IMR-90 (cell line): ENCODE data around the gene SATB2. TPM values are rescaled to one million over a fixed set of nuclear protein-coding genes. Genes with fewer than 3 reads are reported as not detected.
A peak's percentile ranks its signal among the peaks of the same experiment; 100 is the strongest.

ENCODE experiments used
- ATAC-seq: fragments of 200-7000 bp; cut with Tn5 transposase; 2 replicates; pipeline ENCODE4 v1.9.1; 2020; ENCODE audit warnings: low read depth, mild to moderate bottlenecking, moderate library complexity
- BruUV-seq: library from RNA; stranded (reverse); fragments of 400-500 nt; replicated peaks from 2 replicates; lab custom pipeline; 2021; lab: Mats Ljungman, UMichigan
- CTCF ChIA-PET: fragments of 300-600 bp; formaldehyde crosslinking; extraction: SDS; loops from one replicate; lab custom pipeline; 2021; ENCODE audit warnings: antibody characterized with exemption; lab: Yijun Ruan, JAX
- POLR2A ChIA-PET: fragments of 300-600 bp; sonication (Branson Sonifier 250); formaldehyde crosslinking; loops from one replicate; lab custom pipeline; 2022; ENCODE audit warnings: antibody characterized with exemption; ENCODE audit not compliant: unreplicated experiment; lab: Charles Lee
- DNase-seq: peaks from one replicate; pipeline ENCODE4 v3.0.0; 2013
- H2AFZ ChIP-seq: replicated peaks from 2 replicates; pipeline ENCODE3; 2013; ENCODE audit warnings: low read length, mild to moderate bottlenecking; ENCODE audit not compliant: poor library complexity
- H2AK5ac ChIP-seq: 2 replicates; pipeline ENCODE4 v1.6.1; 2013; ENCODE audit warnings: low read depth, low read length, inconsistent platforms
- H2AK9ac ChIP-seq: replicated peaks from 2 replicates; pipeline ENCODE3; 2013; ENCODE audit warnings: mild to moderate bottlenecking, low read depth, low read length, moderate library complexity; ENCODE audit not compliant: poor library complexity
- H2BK120ac ChIP-seq: 2 replicates; pipeline ENCODE4 v1.6.1; 2013; ENCODE audit warnings: low read depth, low read length, inconsistent platforms
- H2BK15ac ChIP-seq: 3 replicates; pipeline ENCODE4 v1.6.1; 2013; ENCODE audit warnings: low read depth, low read length, inconsistent platforms
- H2BK20ac ChIP-seq: 2 replicates; pipeline ENCODE4 v1.6.1; 2013; ENCODE audit warnings: low read depth, mild to moderate bottlenecking, inconsistent platforms, low read length, moderate library complexity
- H2BK5ac ChIP-seq: 2 replicates; pipeline ENCODE4 v1.6.1; 2013; ENCODE audit warnings: mild to moderate bottlenecking, low read depth, low read length, inconsistent platforms; ENCODE audit not compliant: poor library complexity, severe bottlenecking
- H3K14ac ChIP-seq: replicated peaks from 2 replicates; pipeline ENCODE4 v1.6.1; 2013; ENCODE audit warnings: low read depth, low read length, inconsistent platforms
- H3K18ac ChIP-seq: 2 replicates; pipeline ENCODE4 v1.6.1; 2013; ENCODE audit warnings: low read depth, low read length, control low read depth
- H3K23ac ChIP-seq: 2 replicates; pipeline ENCODE4 v1.6.1; 2013; ENCODE audit warnings: low read depth, low read length, inconsistent platforms
- H3K27ac ChIP-seq: 2 replicates; pipeline ENCODE4 v1.5.1; 2013; ENCODE audit warnings: mild to moderate bottlenecking, control low read depth, low read length; ENCODE audit not compliant: insufficient read depth
- H3K27me3 ChIP-seq: 2 replicates; pipeline ENCODE4 v1.6.1; 2013; ENCODE audit warnings: low read length; ENCODE audit not compliant: control insufficient read depth, insufficient read depth
- H3K36me3 ChIP-seq: 2 replicates; pipeline ENCODE4 v1.6.1; 2013; ENCODE audit warnings: low read length, mixed read lengths; ENCODE audit not compliant: control insufficient read depth, insufficient read depth
- H3K4ac ChIP-seq: 2 replicates; pipeline ENCODE4 v1.6.1; 2013; ENCODE audit warnings: low read depth, low read length, inconsistent platforms
- H3K4me1 ChIP-seq: 2 replicates; pipeline ENCODE4 v1.6.1; 2013; ENCODE audit warnings: low read length, mixed read lengths; ENCODE audit not compliant: control insufficient read depth, insufficient read depth
- H3K4me2 ChIP-seq: 2 replicates; pipeline ENCODE4 v1.6.1; 2013; ENCODE audit warnings: low read depth, mild to moderate bottlenecking, control low read depth, low read length, moderate library complexity
- H3K4me3 ChIP-seq: 2 replicates; pipeline ENCODE4 v1.5.1; 2013; ENCODE audit warnings: low read depth, mild to moderate bottlenecking, control low read depth, low read length, moderate library complexity; ENCODE audit not compliant: insufficient read depth
- H3K56ac ChIP-seq: 2 replicates; pipeline ENCODE4 v1.6.1; 2013; ENCODE audit warnings: low read length, inconsistent platforms; ENCODE audit not compliant: insufficient read depth; ENCODE audit errors: extremely low read depth
- H3K79me1 ChIP-seq, 2 experiments: 2 replicates each; pipeline ENCODE4 v1.6.1; 2013; ENCODE audit warnings: low read length in 2 of 2, inconsistent platforms in 1 of 2, low read depth in 1 of 2
- H3K9ac ChIP-seq: 2 replicates; pipeline ENCODE4 v1.6.1; 2013; ENCODE audit warnings: low read depth, low read length, control low read depth
- H3K9me1 ChIP-seq: 2 replicates; pipeline ENCODE4 v1.6.1; 2013; ENCODE audit warnings: low read length, inconsistent platforms; ENCODE audit not compliant: insufficient read depth
- H3K9me3 ChIP-seq: 2 replicates; pipeline ENCODE4 v1.6.1; 2013; ENCODE audit warnings: low read length; ENCODE audit not compliant: control insufficient read depth, insufficient read depth
- H4K20me1 ChIP-seq: 2 replicates; pipeline ENCODE4 v1.6.1; 2013; ENCODE audit warnings: low read length, inconsistent platforms; ENCODE audit not compliant: insufficient read depth
- H4K5ac ChIP-seq: 2 replicates; pipeline ENCODE4 v1.6.1; 2013; ENCODE audit warnings: mild to moderate bottlenecking, low read depth, low read length, control low read depth
- H4K8ac ChIP-seq, 2 experiments: 2 replicates each; pipeline ENCODE4 v1.6.1; 2013; ENCODE audit warnings: low read depth in 2 of 2, low read length in 2 of 2, control low read depth in 1 of 2, inconsistent platforms in 1 of 2
- H4K91ac ChIP-seq: 2 replicates; pipeline ENCODE4 v1.6.1; 2013; ENCODE audit warnings: low read depth, low read length, inconsistent platforms; ENCODE audit not compliant: insufficient read depth
- BHLHE40 ChIP-seq: fragments of 150-350 bp; IDR thresholded peaks from 2 replicates; pipeline ENCODE4 v1.6.1; 2016; ENCODE audit warnings: mild to moderate bottlenecking, low read depth, low read length
- CEBPB ChIP-seq: IDR thresholded peaks from 2 replicates; pipeline ENCODE4 v1.6.1; 2012; ENCODE audit warnings: low read depth, low read length, improper control_type of control experiment
- CHD1 ChIP-seq: IDR thresholded peaks from 2 replicates; pipeline ENCODE4 v1.6.1; 2012; ENCODE audit warnings: low read depth, low read length, improper control_type of control experiment
- FOS ChIP-seq: fragments of 150-350 bp; IDR thresholded peaks from 2 replicates; pipeline ENCODE4 v1.6.1; 2016; ENCODE audit warnings: low read depth, low read length
- MAFK ChIP-seq: IDR thresholded peaks from 2 replicates; pipeline ENCODE4 v1.6.1; 2012; ENCODE audit warnings: low read depth, low read length, improper control_type of control experiment
- MAZ ChIP-seq: IDR thresholded peaks from 2 replicates; pipeline ENCODE4 v1.6.1; 2012; ENCODE audit warnings: low read depth, mild to moderate bottlenecking, low read length, improper control_type of control experiment, moderate library complexity, borderline replicate concordance
- MXI1 ChIP-seq: IDR thresholded peaks from 2 replicates; pipeline ENCODE4 v1.6.1; 2012; ENCODE audit warnings: low read depth, mild to moderate bottlenecking, low read length, moderate library complexity, borderline replicate concordance
- NFE2L2 ChIP-seq: fragments of 150-350 bp; IDR thresholded peaks from 2 replicates; pipeline ENCODE4 v1.6.1; 2016; ENCODE audit warnings: low read depth, mild to moderate bottlenecking, low read length
- RAD21 ChIP-seq: IDR thresholded peaks from 2 replicates; pipeline ENCODE4 v1.6.1; 2012; ENCODE audit warnings: low read length, improper control_type of control experiment
- RFX5 ChIP-seq: IDR thresholded peaks from 2 replicates; pipeline ENCODE4 v1.8.0; 2012; ENCODE audit warnings: low read depth, mild to moderate bottlenecking, low read length, moderate library complexity
- SMC3 ChIP-seq: fragments of 150-350 bp; IDR thresholded peaks from 2 replicates; pipeline ENCODE4 v1.6.1; 2016; ENCODE audit warnings: low read depth, mild to moderate bottlenecking, antibody characterized with exemption, low read length, moderate library complexity
- USF2 ChIP-seq: fragments of 150-350 bp; IDR thresholded peaks from 2 replicates; pipeline ENCODE4 v1.6.1; 2017; ENCODE audit warnings: mild to moderate bottlenecking, antibody characterized with exemption, low read length, low read depth
- WGBS, 2 experiments: methylation state at CpG; one replicate each; pipeline versions ENCODE4 v1.1.5 to v1.1.7; 2013; ENCODE audit warnings: missing lambda C conversion rate in 2 of 2; ENCODE audit not compliant: insufficient read length in 1 of 2; ENCODE audit errors: extremely low coverage in 2 of 2; 5-methylcytosine and 5-hydroxymethylcytosine counted together
- dilution Hi-C: fragments of 300-500 bp; cut with HindIII; formaldehyde crosslinking; loops from one replicate; pipeline ENCODE4 v1.14.3; 2018; ENCODE audit warnings: low sequenced_read_pairs; ENCODE audit not compliant: unreplicated experiment
- in situ Hi-C: fragments of 300-500 bp; cut with MboI; formaldehyde crosslinking; loops from 3 replicates; pipeline ENCODE4 v1.14.3; 2019; ENCODE audit warnings: low sequenced_read_pairs, inconsistent platforms, mixed read lengths
- intact Hi-C: fragments of 100-400 bp; cut with micrococcal nuclease; formaldehyde crosslinking; loops from 2 replicates; pipeline ENCODE4 v1.10.0; 2022
- polyA plus RNA-seq, 3 experiments: library from polyadenylated mRNA; depleted of rRNA; stranded (reverse); fragments of >200 nt; gene quantifications; 2 replicates each; pipeline ENCODE4 v1.2.3, GENCODE V29; 2012; ENCODE audit warnings: low replicate concordance in 1 of 3
- total RNA-seq: library from RNA; depleted of rRNA; stranded (reverse); fragments of >200 nt; gene quantifications from 2 replicates; pipeline ENCODE4 v1.2.3, GENCODE V29; 2012
- TF ChIP-seq, protein P1 (sequence below): conservative IDR thresholded peaks from 2 replicates; pipeline ENCODE4 v1.5.1; 2012; ENCODE audit warnings: mild to moderate bottlenecking, low read depth, low read length, improper control_type of control experiment

SATB2 gene
- total and polyA plus RNA-seq, 2 of the 4 experiments (the other 2 are of a cell fraction), result 6.2 to 8.4 TPM

DNA sequence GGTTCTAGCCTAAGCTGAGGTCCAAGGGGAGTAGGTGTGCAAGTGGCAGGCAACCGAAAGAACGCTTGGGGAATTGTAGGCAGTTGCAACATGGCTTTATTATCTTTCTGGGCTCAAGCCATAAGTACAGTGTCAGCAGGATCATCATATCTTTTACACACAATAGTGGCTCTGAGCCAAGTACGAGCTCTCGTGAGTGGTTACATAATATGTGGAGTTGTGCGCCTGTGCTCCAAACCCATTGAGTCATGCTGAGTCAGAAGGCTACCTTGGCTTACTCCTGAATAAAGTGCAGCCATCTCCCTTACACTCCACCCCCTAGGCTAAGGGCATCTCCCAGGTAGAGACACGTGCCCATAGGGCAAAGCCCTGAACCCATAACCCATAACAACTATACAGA lies 233.9 kb downstream of the SATB2 start:
- Histone ChIP-seq H2BK120ac (no peak overlapping the region), H3K18ac (no peak overlapping the region), H2AK5ac (no peak overlapping the region), H3K9me1 (no peaks in the 10 kb centered on the region), H3K4ac (no peak overlapping the region), H3K79me1 (no peaks in the 10 kb centered on the region), H3K27me3 (no peaks in the 10 kb centered on the region), H3K9ac (no peak overlapping the region), H3K14ac (no peak overlapping the region), H3K4me3 (no peak overlapping the region), H3K4me1 (no peaks in the 10 kb centered on the region), H3K4me2 (no peak overlapping the region), H3K36me3 (no peaks in the 10 kb centered on the region), H2BK20ac (no peak overlapping the region), H4K20me1 (no peaks in the 10 kb centered on the region), H4K5ac (no peak overlapping the region), H2AK9ac (no peak overlapping the region), H3K23ac (no peak overlapping the region), H3K56ac (no peak overlapping the region), H3K27ac (no peak overlapping the region), H4K8ac (no peak overlapping the region), H2BK5ac (no peak overlapping the region), H2AFZ (no peak overlapping the region), H3K9me3 (no peaks in the 10 kb centered on the region), H4K91ac (no peak overlapping the region), H2BK15ac (no peak overlapping the region)
- peak; percentile 16 for DNase-seq
- TF ChIP-seq MAFK, result no peak
- no peak for TF ChIP-seq FOS
- TF ChIP-seq MXI1, result no peak
- TF ChIP-seq, protein P1, sequence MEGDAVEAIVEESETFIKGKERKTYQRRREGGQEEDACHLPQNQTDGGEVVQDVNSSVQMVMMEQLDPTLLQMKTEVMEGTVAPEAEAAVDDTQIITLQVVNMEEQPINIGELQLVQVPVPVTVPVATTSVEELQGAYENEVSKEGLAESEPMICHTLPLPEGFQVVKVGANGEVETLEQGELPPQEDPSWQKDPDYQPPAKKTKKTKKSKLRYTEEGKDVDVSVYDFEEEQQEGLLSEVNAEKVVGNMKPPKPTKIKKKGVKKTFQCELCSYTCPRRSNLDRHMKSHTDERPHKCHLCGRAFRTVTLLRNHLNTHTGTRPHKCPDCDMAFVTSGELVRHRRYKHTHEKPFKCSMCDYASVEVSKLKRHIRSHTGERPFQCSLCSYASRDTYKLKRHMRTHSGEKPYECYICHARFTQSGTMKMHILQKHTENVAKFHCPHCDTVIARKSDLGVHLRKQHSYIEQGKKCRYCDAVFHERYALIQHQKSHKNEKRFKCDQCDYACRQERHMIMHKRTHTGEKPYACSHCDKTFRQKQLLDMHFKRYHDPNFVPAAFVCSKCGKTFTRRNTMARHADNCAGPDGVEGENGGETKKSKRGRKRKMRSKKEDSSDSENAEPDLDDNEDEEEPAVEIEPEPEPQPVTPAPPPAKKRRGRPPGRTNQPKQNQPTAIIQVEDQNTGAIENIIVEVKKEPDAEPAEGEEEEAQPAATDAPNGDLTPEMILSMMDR, result no peak
- TF ChIP-seq USF2, result no peak
- TF ChIP-seq BHLHE40, result no peak
- TF ChIP-seq CEBPB, result no peak
- no peak for TF ChIP-seq NFE2L2
- no peak for TF ChIP-seq CHD1
- no peak for TF ChIP-seq MAZ
- TF ChIP-seq RFX5, result no peak
- TF ChIP-seq SMC3, result no peak
- no peak for TF ChIP-seq RAD21
- CTCF ChIA-PET, result no interaction called here
- intact Hi-C loops, result no loop called here
- ATAC-seq, result no peak
- POLR2A ChIA-PET, result no interaction called here
- WGBS, 2 experiments, result no CpG with 5 or more reads among the region's 6 CpGs
- dilution Hi-C loops, result no loop called here
- in situ Hi-C loops, result no loop called here
- BruUV-seq, result no TSS peak
